Measurements from ENCODE around the gene PNKD.

PNKD gene

GRCh38 chr2:218273908-218274249 lies 3.6 kb downstream of the PNKD start:
- DNase-seq: no peak

GRCh38 chr2:218274586-218274985 lies 4.3 kb downstream of the PNKD start:
- no peak for DNase-seq

GRCh38 chr2:218275371-218276072 lies 5.2 kb downstream of the PNKD start:
- no peak for DNase-seq

GRCh38 chr2:218276986-218277755 lies 6.9 kb downstream of the PNKD start:
- no peak for DNase-seq

GRCh38 chr2:218277921-218278320 lies 7.6 kb downstream of the PNKD start:
- no peak for DNase-seq

GRCh38 chr2:218278531-218279360 lies 8.4 kb downstream of the PNKD start:
- DNase-seq: no peak

- no peak for DNase-seq
Measured at GRCh38 chr2:218280260-218280870, 10.0 kb downstream of the PNKD start.

GRCh38 chr2:218281449-218281848 lies 11.1 kb downstream of the PNKD start:
- DNase-seq: no peak

- peak; percentile 57 for DNase-seq
Measured at GRCh38 chr2:218282173-218282991, 12.1 kb downstream of the PNKD start.

GRCh38 chr2:218284106-218284811 lies 13.9 kb downstream of the PNKD start:
- DNase-seq: no peak

GRCh38 chr2:218285604-218286003 lies 15.3 kb downstream of the PNKD start:
- DNase-seq: peak; percentile 51

GRCh38 chr2:218286570-218287459 lies 16.5 kb downstream of the PNKD start:
- DNase-seq: peak; percentile 96

- DNase-seq: no peak
Measured at GRCh38 chr2:218289639-218290315, 19.5 kb downstream of the PNKD start.

- DNase-seq: peak; percentile 43
Measured at GRCh38 chr2:218290316-218291261, 20.3 kb downstream of the PNKD start.

- DNase-seq: no peak
Measured at GRCh38 chr2:218291318-218292047, 21.2 kb downstream of the PNKD start.

GRCh38 chr2:218292048-218293014 lies 22.0 kb downstream of the PNKD start, which contains the start of gene TMBIM1:
Gene TMBIM1, minus strand, starts transcription at chr2:218292503. Its CDS starts 10,362 bp downstream, at chr2:218282141.
- DNase-seq: peak; percentile 86
